Epithelial cell of esophagus (primary cell): ENCODE results near the gene ACTMAP.
"Not testable (repeated sequence)": the region's sequence is repeated elsewhere in the genome, so short reads cannot be mapped to it uniquely, and the experiment has no call there.

ENCODE experiments used
- DNase-seq: peaks from one replicate; pipeline ENCODE4 v3.0.0; 2010; ENCODE audit warnings: low read depth
- H3K4me3 ChIP-seq: 2 replicates; pipeline ENCODE4 v1.5.1; 2011; ENCODE audit warnings: mild to moderate bottlenecking, low read length, control low read depth
- TF ChIP-seq, protein P1 (sequence below): IDR thresholded peaks from 2 replicates; pipeline ENCODE4 v1.5.1; 2011; ENCODE audit warnings: low read depth, mild to moderate bottlenecking, low read length, control low read depth, inconsistent platforms; ENCODE audit not compliant: insufficient read depth; ENCODE audit errors: missing control alignments

Gene ACTMAP

DNA sequence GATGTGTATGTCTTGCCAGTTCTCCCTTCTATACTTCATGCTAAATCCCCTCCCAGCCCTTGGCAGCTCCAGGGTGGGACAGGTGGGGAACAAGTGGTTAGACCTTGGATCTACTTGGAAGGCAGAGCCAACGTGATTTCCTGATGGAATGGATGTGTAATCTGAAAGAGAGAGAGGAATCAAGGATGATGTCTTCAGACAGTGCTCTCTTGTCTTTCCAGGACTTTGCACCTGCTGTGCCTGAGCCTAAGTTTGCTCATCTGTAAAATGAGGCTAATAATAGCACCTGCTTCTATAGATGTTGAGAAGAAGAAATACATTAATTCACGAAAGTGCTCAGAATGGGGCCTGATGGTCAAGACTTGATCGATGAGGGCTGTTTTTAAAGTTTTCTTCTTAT, 41.7 kb upstream of the ACTMAP start:
- TF ChIP-seq, protein P1, sequence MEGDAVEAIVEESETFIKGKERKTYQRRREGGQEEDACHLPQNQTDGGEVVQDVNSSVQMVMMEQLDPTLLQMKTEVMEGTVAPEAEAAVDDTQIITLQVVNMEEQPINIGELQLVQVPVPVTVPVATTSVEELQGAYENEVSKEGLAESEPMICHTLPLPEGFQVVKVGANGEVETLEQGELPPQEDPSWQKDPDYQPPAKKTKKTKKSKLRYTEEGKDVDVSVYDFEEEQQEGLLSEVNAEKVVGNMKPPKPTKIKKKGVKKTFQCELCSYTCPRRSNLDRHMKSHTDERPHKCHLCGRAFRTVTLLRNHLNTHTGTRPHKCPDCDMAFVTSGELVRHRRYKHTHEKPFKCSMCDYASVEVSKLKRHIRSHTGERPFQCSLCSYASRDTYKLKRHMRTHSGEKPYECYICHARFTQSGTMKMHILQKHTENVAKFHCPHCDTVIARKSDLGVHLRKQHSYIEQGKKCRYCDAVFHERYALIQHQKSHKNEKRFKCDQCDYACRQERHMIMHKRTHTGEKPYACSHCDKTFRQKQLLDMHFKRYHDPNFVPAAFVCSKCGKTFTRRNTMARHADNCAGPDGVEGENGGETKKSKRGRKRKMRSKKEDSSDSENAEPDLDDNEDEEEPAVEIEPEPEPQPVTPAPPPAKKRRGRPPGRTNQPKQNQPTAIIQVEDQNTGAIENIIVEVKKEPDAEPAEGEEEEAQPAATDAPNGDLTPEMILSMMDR: no peak
- DNase-seq: no peak
- no peak overlapping the region for H3K4me3 ChIP-seq

DNA sequence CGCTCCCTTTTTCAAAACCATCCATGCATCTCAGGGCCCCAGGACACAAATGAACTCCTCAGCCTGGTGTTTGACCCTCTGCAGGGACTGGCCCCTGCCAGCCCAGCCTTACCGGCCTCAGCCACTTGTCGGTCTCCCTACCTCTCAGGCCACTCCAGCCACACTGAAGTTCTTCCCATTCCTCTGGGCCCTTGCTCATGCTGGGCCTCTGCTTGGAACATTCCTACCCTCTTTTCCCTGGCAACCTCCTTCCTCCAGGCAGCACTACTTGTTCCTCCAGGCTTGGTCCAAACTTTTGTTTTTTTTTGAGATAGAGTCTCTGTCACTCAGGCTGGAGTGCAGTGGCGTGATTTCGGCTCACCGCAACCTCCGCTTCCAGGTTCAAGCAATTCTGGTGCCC, 41.1 kb upstream of the ACTMAP start:
- DNase-seq: no peak
- no peak overlapping the region for H3K4me3 ChIP-seq
- TF ChIP-seq, protein P1: no peak

DNA sequence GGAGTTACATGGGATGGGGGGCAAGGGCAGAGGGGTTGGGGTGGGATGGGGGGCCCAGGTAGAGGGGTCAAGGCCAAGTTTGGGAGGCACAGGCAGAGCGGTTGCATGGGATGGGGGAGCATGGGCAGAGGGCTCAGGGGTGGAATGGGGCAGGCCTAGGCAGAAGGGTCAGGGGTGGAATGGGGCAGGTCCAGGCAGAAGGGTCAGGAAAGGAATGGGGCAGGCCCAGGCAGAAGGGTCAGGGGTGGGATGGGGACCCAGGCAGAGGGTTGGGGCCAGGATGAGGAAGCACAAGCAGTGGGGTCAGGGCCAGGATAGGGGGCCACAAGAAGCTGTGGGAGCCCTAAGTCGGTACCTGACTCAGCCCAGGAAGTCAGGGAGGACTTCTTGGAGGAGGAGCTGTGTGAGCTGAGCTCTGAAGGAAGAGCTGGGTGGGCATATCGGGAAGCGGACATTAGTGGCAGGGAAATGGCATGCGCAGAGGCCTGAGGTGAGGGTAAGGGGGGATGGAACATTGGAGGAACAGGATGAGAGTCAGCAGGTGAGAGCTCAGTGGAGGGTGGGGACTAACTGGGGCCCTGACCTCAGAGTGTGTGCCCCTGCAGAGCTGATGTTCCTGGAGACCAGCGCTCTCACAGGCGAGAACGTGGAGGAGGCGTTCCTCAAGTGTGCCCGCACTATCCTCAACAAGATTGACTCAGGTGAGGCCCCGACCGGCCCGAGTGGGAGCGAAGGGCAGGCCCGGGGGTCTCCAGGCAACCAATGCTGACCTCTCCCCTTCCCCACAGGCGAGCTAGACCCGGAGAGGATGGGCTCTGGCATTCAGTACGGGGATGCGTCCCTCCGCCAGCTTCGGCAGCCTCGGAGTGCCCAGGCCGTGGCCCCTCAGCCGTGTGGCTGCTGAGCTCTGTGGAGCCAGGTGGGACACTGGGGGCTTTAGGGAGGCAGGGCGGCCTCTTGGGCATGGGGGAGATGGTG, 36.1 kb upstream of the ACTMAP start:
- TF ChIP-seq, protein P1: no peak
- DNase-seq: no peak
- no peak overlapping the region for H3K4me3 ChIP-seq

DNA sequence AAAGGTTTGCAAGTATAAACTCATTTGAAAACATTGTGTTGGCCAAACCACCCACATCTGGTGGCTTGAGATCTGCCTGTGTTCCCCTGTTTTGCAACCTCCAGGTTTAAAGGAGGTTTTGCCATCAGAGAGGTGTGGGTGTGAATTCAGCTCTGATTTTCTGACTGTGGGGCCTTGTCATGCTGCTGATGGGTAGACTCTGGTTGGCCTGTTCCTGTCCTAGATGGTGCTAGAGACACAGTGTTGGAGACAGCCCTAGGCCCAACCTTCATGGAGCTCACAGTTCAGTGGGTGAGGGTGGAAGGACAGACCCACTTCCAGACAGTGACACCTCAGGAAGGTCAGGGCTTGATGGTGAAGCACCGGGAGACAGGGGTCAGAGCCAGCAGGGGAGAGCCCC, 35.2 kb upstream of the ACTMAP start:
- TF ChIP-seq, protein P1: no peak
- H3K4me3 ChIP-seq: no peak overlapping the region
- no peak for DNase-seq

DNA sequence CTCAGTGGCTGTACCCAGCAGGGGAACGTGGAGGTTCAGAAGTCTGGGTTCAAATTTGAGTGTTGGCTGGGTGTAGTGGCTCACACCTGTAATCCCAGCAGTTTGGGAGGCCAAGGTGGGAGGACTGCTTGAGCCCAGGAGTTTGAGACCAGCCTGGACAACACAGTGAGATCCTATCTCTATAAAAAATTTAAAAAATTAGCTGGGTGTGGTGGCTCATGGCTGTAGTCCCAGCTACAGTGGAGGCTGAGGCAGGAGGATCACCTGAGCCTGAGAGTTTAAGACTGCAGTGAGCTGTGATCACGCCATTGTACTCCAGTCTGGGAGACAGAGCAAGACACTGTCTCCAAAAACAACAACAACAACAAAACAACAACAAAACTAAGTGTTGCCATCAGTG, 33.9 kb upstream of the ACTMAP start:
- not testable (repeated sequence) for DNase-seq, H3K4me3 ChIP-seq

DNA sequence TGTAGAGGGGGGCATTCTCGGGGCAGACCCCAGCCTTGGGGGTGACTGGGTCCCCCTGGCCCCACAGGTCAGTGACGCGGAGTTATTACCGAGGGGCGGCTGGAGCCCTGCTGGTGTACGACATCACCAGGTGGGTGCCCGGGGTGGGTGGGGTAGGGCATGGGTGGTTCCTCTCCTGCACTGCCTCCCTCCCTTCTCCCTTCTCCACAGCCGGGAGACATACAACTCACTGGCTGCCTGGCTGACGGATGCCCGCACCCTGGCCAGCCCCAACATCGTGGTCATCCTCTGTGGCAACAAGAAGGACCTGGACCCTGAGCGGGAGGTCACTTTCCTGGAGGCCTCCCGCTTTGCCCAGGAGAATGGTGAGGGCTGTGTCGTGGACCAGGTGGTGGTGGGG, 33.4 kb upstream of the ACTMAP start:
- no peak for DNase-seq
- TF ChIP-seq, protein P1: no peak
- no peak overlapping the region for H3K4me3 ChIP-seq

DNA sequence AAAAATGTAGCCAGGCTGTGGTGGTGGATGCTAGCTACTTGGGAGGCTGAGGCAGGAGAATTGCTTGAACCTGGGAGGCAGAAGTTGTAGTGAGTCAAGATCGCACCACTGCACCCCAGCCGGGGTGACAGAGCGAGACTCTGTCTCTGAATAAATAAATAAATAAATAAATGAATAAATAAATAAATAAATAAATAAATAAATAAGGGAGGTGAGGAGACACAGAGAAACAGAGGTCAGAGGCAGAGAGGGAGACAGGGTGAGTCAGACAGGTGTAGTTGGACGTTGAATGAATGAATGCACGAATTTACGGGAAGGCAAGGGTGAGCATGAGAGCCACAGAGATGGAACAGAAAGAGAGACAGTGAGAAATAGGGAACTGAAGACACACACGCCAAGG, 30.9 kb upstream of the ACTMAP start:
- no peak for DNase-seq
- TF ChIP-seq, protein P1: no peak

More for the DNA sequence above, 30.9 kb upstream of the ACTMAP start:
- no peak overlapping the region for H3K4me3 ChIP-seq
